ENCODE measurements around the gene ASPG. TPM values are rescaled to one million over a fixed set of nuclear protein-coding genes. Genes with fewer than 3 reads are reported as not detected.

The ASPG gene
- total RNA-seq, 1 donor from 2014 or later: 1.2 TPM

- H3K9me3 ChIP-seq (ENCODE audit: low read depth): no peaks in the 10 kb centered on the region
- no peaks in the 10 kb centered on the region for H3K9me3 Mint-ChIP-seq
- no peaks in the 10 kb centered on the region for H3K36me3 Mint-ChIP-seq
- H4K20me1 ChIP-seq (ENCODE audit: low read depth): no peaks in the 10 kb centered on the region
- no peak overlapping the region for H3K4me3 Mint-ChIP-seq
- no peaks in the 10 kb centered on the region for H3K27me3 ChIP-seq
- no peaks in the 10 kb centered on the region for H3F3A ChIP-seq (ENCODE audit: low read depth)
- TF ChIP-seq EZH2phosphoT487 (IDR thresholded peaks at IDR 0.05): no peak
- no peak for TF ChIP-seq EZH2 (IDR thresholded peaks at IDR 0.05)
- no peak for TF ChIP-seq CTCF (IDR thresholded peaks at IDR 0.05)
- no peaks in the 10 kb centered on the region for H3K36me3 ChIP-seq
- no peak overlapping the region for H2AFZ ChIP-seq (replicated peaks)
- no peak overlapping the region for H3K27ac ChIP-seq
- H3K4me1 ChIP-seq: no peaks in the 10 kb centered on the region
- no peak overlapping the region for H3K9ac ChIP-seq
- no peak for DNase-seq (ENCODE audit: low spot score)
- H3K27me3 Mint-ChIP-seq (ENCODE audit: insufficient read depth, low read depth): peaks cover 3% of the 10 kb centered on the region
- H3K4me3 ChIP-seq: no peak overlapping the region
- H3K4me1 Mint-ChIP-seq: peaks cover 3% of the 10 kb centered on the region
- H3K4me2 ChIP-seq: no peak overlapping the region
- no peaks in the 10 kb centered on the region for H3K79me2 ChIP-seq (ENCODE audit: low read depth)
- no peak overlapping the region for H3K27ac Mint-ChIP-seq
These were observed 35.8 kb upstream of the ASPG start for GRCh38 chr14:104049576-104050240.

GRCh38 chr14:104051092-104051813 is 34.2 kb upstream of the ASPG start:
- Histone ChIP-seq H3K4me1 (no peaks in the 10 kb centered on the region), H3K4me2 (no peak overlapping the region), H3K27ac (no peak overlapping the region), H3K79me2 (ENCODE audit: low read depth) (no peaks in the 10 kb centered on the region), H3K36me3 (no peaks in the 10 kb centered on the region), H3K27me3 (no peaks in the 10 kb centered on the region), H4K20me1 (ENCODE audit: low read depth) (no peaks in the 10 kb centered on the region), H3K9ac (no peak overlapping the region), H3F3A (ENCODE audit: low read depth) (no peaks in the 10 kb centered on the region), H3K9me3 (ENCODE audit: low read depth) (no peaks in the 10 kb centered on the region), H2AFZ (replicated peaks) (no peak overlapping the region), H3K4me3 (no peak overlapping the region)
- Mint-ChIP-seq H3K4me1 (peaks cover 3% of the 10 kb centered on the region), H3K27ac (no peak overlapping the region), H3K36me3 (no peaks in the 10 kb centered on the region), H3K27me3 (ENCODE audit: insufficient read depth, low read depth) (peaks cover 3% of the 10 kb centered on the region), H3K9me3 (no peaks in the 10 kb centered on the region), H3K4me3 (no peak overlapping the region)
- TF ChIP-seq EZH2 (IDR thresholded peaks at IDR 0.05): no peak
- no peak for TF ChIP-seq EZH2phosphoT487 (IDR thresholded peaks at IDR 0.05)
- no peak for TF ChIP-seq CTCF (IDR thresholded peaks at IDR 0.05)
- no peak for DNase-seq (ENCODE audit: low spot score)

- H3K27me3 ChIP-seq: peaks cover 13% of the 10 kb centered on the region
- no peaks in the 10 kb centered on the region for H3K4me1 Mint-ChIP-seq
- peaks cover 2% of the 10 kb centered on the region for H3K27me3 Mint-ChIP-seq (ENCODE audit: insufficient read depth, low read depth)
- H3K4me3 Mint-ChIP-seq: no peak overlapping the region
- TF ChIP-seq EZH2 (IDR thresholded peaks at IDR 0.05) (no peak), EZH2phosphoT487 (IDR thresholded peaks at IDR 0.05) (no peak), CTCF (IDR thresholded peaks at IDR 0.05) (no peak)
- H3K36me3 Mint-ChIP-seq: no peaks in the 10 kb centered on the region
- no peak overlapping the region for H3K9ac ChIP-seq
- H3K9me3 Mint-ChIP-seq: no peaks in the 10 kb centered on the region
- H3K27ac Mint-ChIP-seq: no peak overlapping the region
- DNase-seq (ENCODE audit: low spot score): no peak
- no peaks in the 10 kb centered on the region for H3K9me3 ChIP-seq (ENCODE audit: low read depth)
- no peaks in the 10 kb centered on the region for H3K36me3 ChIP-seq
- H3F3A ChIP-seq (ENCODE audit: low read depth): no peaks in the 10 kb centered on the region
- H4K20me1 ChIP-seq (ENCODE audit: low read depth): no peaks in the 10 kb centered on the region
- H3K27ac ChIP-seq: no peak overlapping the region
- H3K79me2 ChIP-seq (ENCODE audit: low read depth): no peaks in the 10 kb centered on the region
- H3K4me2 ChIP-seq: no peak overlapping the region
- H3K4me3 ChIP-seq: no peak overlapping the region
- no peak overlapping the region for H2AFZ ChIP-seq (replicated peaks)
- H3K4me1 ChIP-seq: no peaks in the 10 kb centered on the region
These were observed 31.1 kb upstream of the ASPG start for GRCh38 chr14:104054222-104054905.

Data from neural progenitor cell (in vitro differentiated cells).